Peyer's patch (tissue), 4 donors: ENCODE results near the gene SGTA.

Experiments used
- POLR2A ChIP-seq, 2 donors: fragments of 450-650 bp; IDR thresholded peaks; one replicate each; pipeline ENCODE4 v1.5.1; 2017; ENCODE audit warnings: antibody characterized with exemption in 2 of 2, mild to moderate bottlenecking in 2 of 2, moderate library complexity in 2 of 2
- TF ChIP-seq, protein P1 (sequence below), 6 experiments: fragments of 450-650 bp in 4 of 6; fragments of 200-600 bp in 2 of 6; sonication (generic) in 1 of 6; IDR thresholded peaks; one replicate each; pipeline ENCODE4 v1.5.1; 2017 to 2019; ENCODE audit warnings: antibody characterized with exemption in 6 of 6, mild to moderate bottlenecking in 3 of 6, moderate library complexity in 1 of 6

DNA sequence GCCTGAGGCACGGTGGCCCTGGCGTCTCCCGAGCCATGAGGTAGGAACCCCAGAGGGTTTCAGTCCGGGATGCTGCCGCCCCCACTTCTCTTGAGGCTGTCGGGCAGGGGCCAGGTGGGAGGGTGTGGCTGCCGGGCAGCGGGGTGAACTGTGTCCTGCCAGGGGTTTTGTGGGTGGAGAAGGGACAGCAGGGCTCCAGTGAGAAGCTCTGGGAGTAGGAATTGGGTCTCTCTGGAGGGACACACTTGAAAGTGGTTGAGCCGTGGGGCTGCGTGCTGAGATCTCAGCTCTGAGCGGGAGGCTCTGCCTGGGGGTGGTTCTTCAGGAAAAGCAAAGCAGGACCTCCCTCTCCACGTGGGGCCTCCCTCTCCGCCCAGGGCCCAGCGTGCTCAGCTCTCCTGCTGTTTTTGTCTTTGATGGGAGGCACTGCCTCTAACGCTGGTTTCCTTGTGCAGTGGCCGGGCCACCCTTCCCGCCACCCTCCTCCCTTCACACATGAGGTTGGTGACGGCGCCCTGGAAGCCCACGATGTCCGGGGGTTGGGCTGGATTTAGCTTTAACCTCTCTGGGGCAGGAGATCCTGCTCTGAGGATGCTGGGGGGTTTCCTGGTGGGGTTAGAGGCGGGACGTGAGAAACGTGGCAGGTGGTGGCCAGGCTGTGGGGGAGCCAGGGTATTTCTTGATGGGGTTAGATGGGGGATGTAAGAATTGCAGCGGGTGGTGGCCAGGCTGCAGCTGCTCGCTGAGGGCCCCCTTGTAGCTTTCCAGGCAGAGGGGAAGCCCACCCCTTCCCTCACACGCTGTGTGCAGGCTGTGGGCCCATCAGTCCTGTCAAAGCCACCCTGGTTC is 21.3 kb upstream of the SGTA start:
- TF ChIP-seq, protein P1, sequence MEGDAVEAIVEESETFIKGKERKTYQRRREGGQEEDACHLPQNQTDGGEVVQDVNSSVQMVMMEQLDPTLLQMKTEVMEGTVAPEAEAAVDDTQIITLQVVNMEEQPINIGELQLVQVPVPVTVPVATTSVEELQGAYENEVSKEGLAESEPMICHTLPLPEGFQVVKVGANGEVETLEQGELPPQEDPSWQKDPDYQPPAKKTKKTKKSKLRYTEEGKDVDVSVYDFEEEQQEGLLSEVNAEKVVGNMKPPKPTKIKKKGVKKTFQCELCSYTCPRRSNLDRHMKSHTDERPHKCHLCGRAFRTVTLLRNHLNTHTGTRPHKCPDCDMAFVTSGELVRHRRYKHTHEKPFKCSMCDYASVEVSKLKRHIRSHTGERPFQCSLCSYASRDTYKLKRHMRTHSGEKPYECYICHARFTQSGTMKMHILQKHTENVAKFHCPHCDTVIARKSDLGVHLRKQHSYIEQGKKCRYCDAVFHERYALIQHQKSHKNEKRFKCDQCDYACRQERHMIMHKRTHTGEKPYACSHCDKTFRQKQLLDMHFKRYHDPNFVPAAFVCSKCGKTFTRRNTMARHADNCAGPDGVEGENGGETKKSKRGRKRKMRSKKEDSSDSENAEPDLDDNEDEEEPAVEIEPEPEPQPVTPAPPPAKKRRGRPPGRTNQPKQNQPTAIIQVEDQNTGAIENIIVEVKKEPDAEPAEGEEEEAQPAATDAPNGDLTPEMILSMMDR (IDR thresholded peaks at IDR 0.05) = no peak
- no peak for TF ChIP-seq POLR2A (IDR thresholded peaks at IDR 0.05)
